Effector memory CD8-positive, alpha-beta T cell (primary cell): ENCODE results near the gene ZNF263.

Experiments used
- ATAC-seq: fragments of 150-1000 bp; cut with Tn5 transposase; replicated peaks from 2 replicates; pipeline ENCODE4 v1.10.0; 2021; ENCODE audit warnings: mild to moderate bottlenecking, moderate library complexity
- DNase-seq, 3 experiments: peaks; one replicate each; pipeline ENCODE4 v3.0.0; 2021
- H3K27ac Mint-ChIP-seq, 2 donors: one replicate each; pipeline ENCODE4 v1.8.0; 2022; ENCODE audit warnings: mild to moderate bottlenecking in 2 of 2, mixed read lengths in 2 of 2, moderate library complexity in 2 of 2
- H3K27me3 Mint-ChIP-seq, 2 donors: one replicate each; pipeline ENCODE4 v1.8.0; 2022; ENCODE audit warnings: mixed read lengths in 2 of 2
- H3K36me3 Mint-ChIP-seq: one replicate; pipeline ENCODE4 v1.8.0; 2022; ENCODE audit warnings: mild to moderate bottlenecking, moderate library complexity, mixed read lengths; ENCODE audit not compliant: insufficient read depth
- H3K4me1 Mint-ChIP-seq, 2 donors: one replicate each; pipeline ENCODE4 v1.8.0; 2022; ENCODE audit warnings: low read depth in 2 of 2, mixed read lengths in 2 of 2
- H3K4me3 Mint-ChIP-seq, 2 donors: one replicate each; pipeline ENCODE4 v1.8.0; 2022; ENCODE audit warnings: mild to moderate bottlenecking in 2 of 2, mixed read lengths in 2 of 2, moderate library complexity in 2 of 2
- H3K9me3 Mint-ChIP-seq, 2 donors: one replicate each; pipeline ENCODE4 v1.8.0; 2022; ENCODE audit warnings: mixed read lengths in 2 of 2

Gene ZNF263

GRCh38 chr16:3281222-3281820, 2.0 kb upstream of the ZNF263 start:
- peak overlapping the region; percentile 86 to 89 for H3K4me3 Mint-ChIP-seq
- peaks cover 21 to 31% of the 10 kb centered on the region in 2 donors for H3K4me1 Mint-ChIP-seq
- ATAC-seq (no peak), DNase-seq (no peak)
- no peaks in the 10 kb centered on the region for H3K9me3 Mint-ChIP-seq
- no peaks in the 10 kb centered on the region for H3K27me3 Mint-ChIP-seq
- peaks cover 20% of the 10 kb centered on the region for H3K36me3 Mint-ChIP-seq
- no peak overlapping the region for H3K27ac Mint-ChIP-seq

DNA sequence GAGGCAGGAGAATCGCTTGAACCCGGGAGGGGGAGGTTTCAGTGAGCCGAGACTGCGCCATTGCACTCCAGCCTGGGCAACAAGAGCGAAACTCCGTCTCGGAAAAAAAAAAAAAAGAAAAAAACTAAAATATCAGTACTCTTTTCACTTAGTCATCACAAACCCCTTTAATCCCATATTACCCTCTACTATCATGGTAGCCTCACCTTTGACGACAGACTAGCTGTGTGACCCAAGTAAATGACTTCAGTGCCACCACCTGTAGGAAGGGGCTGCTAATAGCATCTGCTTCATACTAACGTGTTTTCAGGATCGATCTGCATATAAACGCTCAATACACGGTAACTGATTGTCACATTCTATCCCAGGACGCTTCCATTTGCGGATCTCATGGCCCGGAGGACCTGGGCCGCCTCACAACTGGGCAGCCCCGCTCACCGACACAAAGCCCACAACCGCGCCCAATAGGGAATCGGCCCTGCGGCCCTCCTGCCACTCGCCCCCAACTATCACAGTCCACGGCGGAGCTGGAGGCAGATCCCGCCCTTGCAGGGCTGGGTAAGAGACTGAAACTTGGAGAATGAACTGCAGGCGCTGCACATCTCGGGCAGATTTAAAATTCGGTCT, 1.1 kb upstream of the ZNF263 start:
- DNase-seq (no peak), ATAC-seq (peak; percentile 15)
- Mint-ChIP-seq H3K27ac (peak overlapping the region; percentile 91 to 94), H3K27me3 (no peaks in the 10 kb centered on the region), H3K36me3 (peaks cover 22% of the 10 kb centered on the region), H3K4me3 (peak overlapping the region; percentile 86 to 89), H3K9me3 (no peaks in the 10 kb centered on the region), H3K4me1 (peaks cover 21 to 31% of the 10 kb centered on the region in 2 donors)

DNA sequence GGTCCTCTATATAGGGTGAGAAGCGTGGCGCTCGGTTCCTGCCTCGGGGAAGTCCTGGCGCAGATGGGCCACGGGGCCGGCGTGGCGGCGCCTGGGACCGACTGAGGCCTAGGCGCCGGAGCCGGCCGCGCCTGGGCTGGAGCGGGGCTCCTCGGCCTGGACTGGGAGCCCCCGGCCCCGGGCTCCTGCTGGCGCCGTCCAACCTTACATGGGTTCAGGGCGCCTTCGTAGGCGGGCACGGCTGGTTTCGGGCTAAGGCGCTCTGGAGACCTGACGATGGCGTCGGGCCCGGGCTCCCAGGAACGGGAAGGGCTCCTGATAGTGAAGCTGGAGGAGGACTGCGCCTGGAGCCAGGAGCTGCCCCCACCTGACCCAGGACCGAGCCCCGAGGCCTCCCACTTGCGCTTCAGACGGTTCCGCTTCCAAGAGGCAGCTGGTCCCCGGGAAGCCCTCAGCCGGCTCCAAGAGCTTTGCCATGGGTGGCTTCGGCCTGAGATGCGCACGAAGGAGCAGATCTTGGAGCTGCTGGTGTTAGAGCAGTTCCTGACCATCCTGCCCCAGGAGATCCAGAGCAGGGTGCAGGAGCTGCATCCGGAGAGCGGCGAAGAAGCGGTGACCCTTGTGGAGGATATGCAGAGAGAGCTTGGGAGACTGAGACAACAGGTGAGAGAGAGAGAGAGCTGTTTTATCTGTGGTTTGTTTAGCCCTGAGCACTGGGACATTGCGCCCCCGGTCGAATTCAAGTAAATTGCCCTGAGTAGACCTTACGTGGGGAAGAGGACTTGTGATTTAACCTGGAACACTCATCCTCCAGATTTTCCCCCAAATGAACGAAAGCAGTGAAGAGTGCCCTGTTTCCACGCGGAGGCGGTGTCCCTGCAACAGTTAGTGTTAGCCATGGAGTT, 504 bp downstream of the ZNF263 start:
- DNase-seq: no peak
- ATAC-seq: no peak
- peaks cover 21 to 31% of the 10 kb centered on the region in 2 donors for H3K4me1 Mint-ChIP-seq
- H3K36me3 Mint-ChIP-seq: peaks cover 38% of the 10 kb centered on the region
- no peaks in the 10 kb centered on the region for H3K9me3 Mint-ChIP-seq
- H3K4me3 Mint-ChIP-seq: peak overlapping the region; percentile 86 to 89
- peak overlapping the region; percentile 91 to 94 for H3K27ac Mint-ChIP-seq
- H3K27me3 Mint-ChIP-seq: no peaks in the 10 kb centered on the region

DNA sequence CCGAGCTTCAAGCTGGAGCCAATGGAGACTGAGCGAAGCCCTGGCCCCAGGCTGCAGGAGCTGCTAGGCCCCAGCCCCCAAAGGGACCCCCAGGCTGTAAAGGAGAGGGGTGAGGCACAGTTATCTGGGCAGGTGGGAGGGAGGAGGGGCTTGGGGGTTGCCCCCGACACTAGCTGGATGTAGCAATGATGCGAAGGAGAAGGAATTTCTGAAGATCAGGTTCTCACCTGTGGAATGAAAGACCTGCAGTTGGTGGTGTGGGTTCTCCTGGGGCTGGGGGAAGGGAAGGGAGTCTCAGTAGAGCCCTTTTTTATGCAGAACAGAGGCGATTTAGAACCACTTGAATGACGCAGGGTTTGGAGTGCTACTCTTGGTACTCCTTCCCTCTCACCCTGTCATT, 1.8 kb downstream of the ZNF263 start:
- Mint-ChIP-seq H3K27me3 (no peaks in the 10 kb centered on the region), H3K9me3 (no peaks in the 10 kb centered on the region), H3K4me3 (peak overlapping the region; percentile 86 to 89), H3K27ac (peak overlapping the region in 1 of 2 donors; percentile 94), H3K36me3 (peaks cover 49% of the 10 kb centered on the region), H3K4me1 (peaks cover 21 to 31% of the 10 kb centered on the region in 2 donors)
- DNase-seq (no peak), ATAC-seq (no peak)

- Mint-ChIP-seq H3K36me3 (peaks cover 59% of the 10 kb centered on the region), H3K4me1 (peaks cover 2 to 14% of the 10 kb centered on the region in 2 donors), H3K27ac (no peak overlapping the region), H3K9me3 (peaks cover 0 to 14% of the 10 kb centered on the region in 2 donors), H3K4me3 (no peak overlapping the region), H3K27me3 (no peaks in the 10 kb centered on the region)
- DNase-seq (no peak), ATAC-seq (no peak)
Measured at GRCh38 chr16:3289998-3290673, 6.8 kb downstream of the ZNF263 start.

GRCh38 chr16:3292604-3293003, 9.3 kb downstream of the ZNF263 start:
- H3K4me1 Mint-ChIP-seq: peaks cover 0 to 10% of the 10 kb centered on the region in 2 donors
- H3K36me3 Mint-ChIP-seq: peaks cover 44% of the 10 kb centered on the region
- H3K27ac Mint-ChIP-seq: no peak overlapping the region
- H3K9me3 Mint-ChIP-seq: peaks cover 5 to 14% of the 10 kb centered on the region in 2 donors
- ATAC-seq (no peak), DNase-seq (no peak)
- no peaks in the 10 kb centered on the region for H3K27me3 Mint-ChIP-seq
- H3K4me3 Mint-ChIP-seq: no peak overlapping the region

DNA sequence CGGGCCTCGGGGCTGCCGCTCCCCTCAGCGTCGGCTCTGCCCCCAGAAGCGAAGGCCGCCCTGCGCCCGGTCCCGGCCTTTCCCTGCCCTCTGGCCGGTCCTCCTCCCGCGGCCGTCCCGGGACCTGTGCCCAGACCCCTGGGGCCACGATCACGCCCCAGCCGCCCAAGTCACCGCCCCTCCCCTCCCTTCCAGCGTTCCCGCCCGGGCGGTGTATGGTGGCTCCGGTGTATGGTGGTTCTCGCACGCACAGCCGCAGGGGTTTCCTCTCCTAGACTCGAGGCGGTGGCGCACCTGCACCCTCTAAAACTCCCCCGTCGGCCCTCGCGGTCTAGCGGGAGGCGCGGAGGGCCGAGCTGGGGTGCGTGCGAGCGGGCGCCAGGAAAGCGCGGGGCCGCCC, 11.9 kb downstream of the ZNF263 start:
- Mint-ChIP-seq H3K27ac (no peak overlapping the region), H3K4me1 (peaks cover 0 to 10% of the 10 kb centered on the region in 2 donors), H3K9me3 (peaks cover 7 to 16% of the 10 kb centered on the region in 2 donors), H3K36me3 (peaks cover 20% of the 10 kb centered on the region), H3K27me3 (no peaks in the 10 kb centered on the region), H3K4me3 (no peak overlapping the region)
- no peak for DNase-seq
- no peak for ATAC-seq

- Mint-ChIP-seq H3K27me3 (no peaks in the 10 kb centered on the region), H3K4me1 (peaks cover 0 to 10% of the 10 kb centered on the region in 2 donors), H3K9me3 (peaks cover 7 to 20% of the 10 kb centered on the region in 2 donors), H3K36me3 (peaks cover 16% of the 10 kb centered on the region), H3K4me3 (no peak overlapping the region), H3K27ac (no peak overlapping the region)
- ATAC-seq (no peak), DNase-seq (no peak)
Measured at GRCh38 chr16:3295783-3296182, 12.5 kb downstream of the ZNF263 start.

DNA sequence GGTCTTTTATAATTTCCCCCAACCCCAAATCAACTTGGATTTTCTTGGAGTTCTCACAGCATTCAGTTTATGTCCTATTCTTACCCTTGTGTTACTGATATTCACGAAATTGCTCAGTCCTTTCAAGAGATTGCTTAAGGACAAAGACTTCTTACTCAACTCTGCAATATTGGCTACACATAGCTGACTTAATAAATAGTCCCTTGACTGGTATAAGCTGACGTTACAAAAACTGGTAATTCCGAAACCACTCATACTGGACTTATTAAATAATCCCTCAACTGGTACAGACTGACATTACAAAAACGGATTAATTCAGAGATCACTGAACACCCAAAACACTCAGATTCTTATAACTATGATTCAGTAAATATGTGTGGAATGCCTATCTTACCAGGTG, 21.1 kb downstream of the ZNF263 start:
- no peak for DNase-seq
- H3K9me3 Mint-ChIP-seq: peaks cover 6 to 25% of the 10 kb centered on the region in 2 donors

DNA sequence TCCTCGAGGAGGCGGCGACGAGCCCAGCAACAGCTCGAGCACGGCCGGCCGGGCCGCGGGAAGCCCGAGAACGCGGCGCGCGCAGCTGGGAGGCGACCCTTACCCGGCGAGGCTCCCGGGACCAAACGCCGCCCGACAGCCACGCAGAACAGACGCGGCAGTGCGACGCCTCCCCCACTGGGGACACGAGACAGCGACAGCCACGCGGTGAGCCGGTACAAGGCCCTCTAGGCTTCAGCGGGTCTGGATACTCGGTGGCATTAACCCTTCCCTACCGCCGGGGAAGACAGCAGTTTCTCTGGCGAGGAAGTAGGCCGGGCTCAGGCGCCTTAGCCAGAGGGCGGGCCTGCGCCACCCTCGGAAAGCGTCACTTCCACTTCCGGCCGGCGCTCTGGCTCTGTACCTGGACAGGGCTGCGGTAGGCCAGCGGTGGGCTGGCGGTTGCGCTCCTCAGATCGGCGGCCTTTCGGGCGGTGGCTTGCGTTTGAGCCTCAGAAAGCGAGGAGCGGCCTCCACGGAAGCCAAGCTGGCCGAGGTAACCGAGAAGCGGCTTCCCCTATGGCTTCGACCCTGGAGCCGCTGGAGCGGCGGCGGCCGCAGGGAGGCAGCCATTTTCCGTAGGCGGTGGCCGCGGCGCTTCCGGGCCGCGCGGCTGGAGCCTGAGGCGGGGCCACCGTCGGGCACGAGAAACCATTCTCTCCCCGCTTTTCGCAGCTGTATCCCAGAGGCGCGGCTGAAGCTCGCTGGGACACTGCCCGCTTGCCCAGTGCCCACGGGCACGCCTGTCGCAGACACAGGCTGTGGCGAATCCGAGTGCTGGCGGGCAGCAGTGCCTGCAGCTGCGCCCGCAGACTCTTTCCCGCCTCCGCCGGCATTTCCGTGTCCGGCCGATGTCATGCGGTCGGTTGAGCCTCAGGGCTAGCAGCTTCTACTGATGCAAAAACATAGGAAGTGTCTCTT, 22.1 kb downstream of the ZNF263 start, which contains the start of the genes TIGD7 and ZNF75A:
Gene TIGD7 (minus strand): TSS at position 322 of the 960 bp plus-strand sequence. CDS start 4,816 bp downstream, outside the sequence.
Gene ZNF75A (plus strand): TSS at position 389 of the 960 bp plus-strand sequence. CDS start 2,932 bp downstream, outside the sequence.
- peak within 1 kb of the TSS; percentile 75 to 80 for H3K4me3 Mint-ChIP-seq
- peak within 1 kb of the TSS; percentile 77 to 88 for H3K27ac Mint-ChIP-seq
- peaks cover 5 to 21% of the 10 kb centered on the region in 2 donors for H3K9me3 Mint-ChIP-seq
- ATAC-seq (peak; percentile 94), DNase-seq (peak; percentile 70 to 77 (median 72))
- no peaks in the 10 kb centered on the region for H3K27me3 Mint-ChIP-seq
- H3K36me3 Mint-ChIP-seq: peaks cover 36% of the 10 kb centered on the region
- peaks cover 6 to 11% of the 10 kb centered on the region in 2 donors for H3K4me1 Mint-ChIP-seq

More for the DNA sequence above, 21.1 kb downstream of the ZNF263 start:
- peak overlapping the region; percentile 77 to 88 for H3K27ac Mint-ChIP-seq
- peak overlapping the region; percentile 75 to 80 for H3K4me3 Mint-ChIP-seq
- no peak for ATAC-seq
- H3K27me3 Mint-ChIP-seq: no peaks in the 10 kb centered on the region
- peaks cover 36% of the 10 kb centered on the region for H3K36me3 Mint-ChIP-seq
- H3K4me1 Mint-ChIP-seq: peaks cover 6 to 11% of the 10 kb centered on the region in 2 donors

- DNase-seq (no peak), ATAC-seq (no peak)
- peaks cover 36% of the 10 kb centered on the region for H3K36me3 Mint-ChIP-seq
- H3K27me3 Mint-ChIP-seq: no peaks in the 10 kb centered on the region
- peaks cover 6 to 11% of the 10 kb centered on the region in 2 donors for H3K4me1 Mint-ChIP-seq
- H3K27ac Mint-ChIP-seq: peak overlapping the region; percentile 77 to 88
- H3K4me3 Mint-ChIP-seq: peak overlapping the region; percentile 75 to 80
- peaks cover 5 to 17% of the 10 kb centered on the region in 2 donors for H3K9me3 Mint-ChIP-seq
Measured at GRCh38 chr16:3306078-3306477, 22.8 kb downstream of the ZNF263 start.

GRCh38 chr16:3311496-3311895, 28.2 kb downstream of the ZNF263 start:
- H3K27ac Mint-ChIP-seq: no peak overlapping the region
- peaks cover 16 to 29% of the 10 kb centered on the region in 2 donors for H3K9me3 Mint-ChIP-seq
- DNase-seq (no peak), ATAC-seq (no peak)
- H3K4me3 Mint-ChIP-seq: no peak overlapping the region
- peaks cover 30% of the 10 kb centered on the region for H3K36me3 Mint-ChIP-seq
- H3K4me1 Mint-ChIP-seq: peaks cover 2 to 5% of the 10 kb centered on the region in 2 donors
- H3K27me3 Mint-ChIP-seq: no peaks in the 10 kb centered on the region
